Heart right ventricle (tissue), 16 donors: ENCODE data around the gene TRIM13. TPM values are rescaled to one million over a fixed set of nuclear protein-coding genes. Genes with fewer than 3 reads are reported as not detected.

ENCODE experiments used
- ATAC-seq, 8 donors: fragments of 200-7000 bp; cut with Tn5 transposase; one replicate each; pipeline ENCODE4 v1.9.1; 2020; ENCODE audit warnings: mild to moderate bottlenecking in 8 of 8, moderate library complexity in 8 of 8, moderate number of reproducible peaks in 1 of 8
- DNase-seq, 2 donors: peaks; one replicate each; pipeline ENCODE4 v3.0.0-alpha.2; 2020
- H3K27ac ChIP-seq, 10 donors: fragments of 200-600 bp; sonication (generic) in 2 of 10; one replicate each; pipeline versions ENCODE4 v1.5.0 to v1.8.0; 2020 to 2022; ENCODE audit warnings: mild to moderate bottlenecking in 3 of 10
- H3K27me3 ChIP-seq, 7 donors: fragments of 200-600 bp; one replicate each; pipeline ENCODE4 v1.8.0; 2021 to 2022; ENCODE audit warnings: mild to moderate bottlenecking in 2 of 7
- H3K36me3 ChIP-seq, 9 donors: fragments of 200-600 bp; sonication (generic) in 1 of 9; one replicate each; pipeline versions ENCODE4 v1.5.0 to v1.8.0; 2020 to 2022; ENCODE audit warnings: mild to moderate bottlenecking in 2 of 9
- H3K4me1 ChIP-seq, 9 donors: fragments of 200-600 bp; sonication (generic) in 1 of 9; one replicate each; pipeline versions ENCODE4 v1.5.0 to v1.8.0; 2020 to 2022; ENCODE audit warnings: mild to moderate bottlenecking in 4 of 9
- H3K4me3 ChIP-seq, 10 donors: fragments of 200-600 bp; sonication (generic) in 2 of 10; one replicate each; pipeline versions ENCODE4 v1.5.0 to v1.8.0; 2020 to 2022; ENCODE audit warnings: mild to moderate bottlenecking in 7 of 10, moderate library complexity in 2 of 10
- H3K9me3 ChIP-seq, 11 donors: fragments of 200-600 bp in 10 of 11; sonication (generic) in 2 of 11; one replicate each; pipeline versions ENCODE4 v1.5.0 to v1.8.0; 2013 to 2022; ENCODE audit warnings: mild to moderate bottlenecking in 2 of 11, control low read depth in 1 of 11, moderate library complexity in 1 of 11
- WGBS, 2 donors: extraction: QIAGEN DNeasy Blood & Tissue Kit; methylation state at CpG; one replicate each; pipeline ENCODE4 v1.1.7; 2013; ENCODE audit warnings: inconsistent platforms in 1 of 2; 5-methylcytosine and 5-hydroxymethylcytosine counted together
- intact Hi-C, 10 donors: fragments of 100-400 bp; cut with DNase I; formaldehyde crosslinking; loops; one replicate each; pipeline versions ENCODE4 v1.11.1 to v1.14.2; 2022
- polyA plus RNA-seq, 2 donors: library from polyadenylated mRNA; stranded (reverse); fragments of 200-250 nt; gene quantifications; one replicate each; pipeline ENCODE4 v1.2.3, GENCODE V29; 2013
- total RNA-seq, 10 donors: library from RNA; stranded (reverse); fragmentation: NEBNext Ultra II Directional in 3 of 10; extraction: Animal tissue kit (Norgen Biotek cat#: 25700) in 3 of 10; gene quantifications; one replicate each; pipeline versions ENCODE4 v1.2.1 to v1.2.4, GENCODE V29; 2021 to 2023
- TF ChIP-seq, protein P1 (sequence below), 9 donors: fragments of 200-600 bp; sonication (generic) in 2 of 9; IDR thresholded peaks; one replicate each; pipeline versions ENCODE4 v1.5.0 to v1.8.0; 2021 to 2022; ENCODE audit warnings: antibody characterized with exemption in 9 of 9, mild to moderate bottlenecking in 5 of 9, moderate library complexity in 1 of 9
- donor health status: Arrhythmogenic right ventricular cardiomyopathy.
- donor health status: ischemic (EF 13 %, LVEDD 7.1; RV severe dilation, severe dysfunction).
- donor health status: healthy with polysubstance abuse.
- donor health status: DM: no; HTN: yes; CAD: no.
- donor health status: DM: no; HTN: no; CAD: no.
- donor health status: ischemic (EF 25% LVEDD 6.9; RV normal size, moderate dysfunction).
- donor health status: ischemic (EF 25% LVEDD 5.7; RV mildly dilated, moderate dysfunction).
- donor health status: healthy.
- donor health status: DM: yes; HTN: yes; CAD: no.
- donor health status: Ischemic cardiomyopathy.
- donor health status: ischemic (EF 35%, LVEDD 5.7; RV mildly dilated, moderate dysfunction).
- donor health status: nonischemic (EF 11% LVEDD 7.7; RV severe dilation, severe dysfunction).
- donor health status: DM: yes; HTN: yes; CAD: no.
- donor health status: PGD.
- donor health status: ischemic (EF 29% LVEDD 5.4; RV normal size, mild dysfunction).
- donor health status: nonischemic (EF 23%, LVEDD 6.1; RV moderate dilation, normal function).

TRIM13 gene
- total and polyA plus RNA-seq, 12 donors = 9.7 to 26.9 (median 19.1) TPM

DNA sequence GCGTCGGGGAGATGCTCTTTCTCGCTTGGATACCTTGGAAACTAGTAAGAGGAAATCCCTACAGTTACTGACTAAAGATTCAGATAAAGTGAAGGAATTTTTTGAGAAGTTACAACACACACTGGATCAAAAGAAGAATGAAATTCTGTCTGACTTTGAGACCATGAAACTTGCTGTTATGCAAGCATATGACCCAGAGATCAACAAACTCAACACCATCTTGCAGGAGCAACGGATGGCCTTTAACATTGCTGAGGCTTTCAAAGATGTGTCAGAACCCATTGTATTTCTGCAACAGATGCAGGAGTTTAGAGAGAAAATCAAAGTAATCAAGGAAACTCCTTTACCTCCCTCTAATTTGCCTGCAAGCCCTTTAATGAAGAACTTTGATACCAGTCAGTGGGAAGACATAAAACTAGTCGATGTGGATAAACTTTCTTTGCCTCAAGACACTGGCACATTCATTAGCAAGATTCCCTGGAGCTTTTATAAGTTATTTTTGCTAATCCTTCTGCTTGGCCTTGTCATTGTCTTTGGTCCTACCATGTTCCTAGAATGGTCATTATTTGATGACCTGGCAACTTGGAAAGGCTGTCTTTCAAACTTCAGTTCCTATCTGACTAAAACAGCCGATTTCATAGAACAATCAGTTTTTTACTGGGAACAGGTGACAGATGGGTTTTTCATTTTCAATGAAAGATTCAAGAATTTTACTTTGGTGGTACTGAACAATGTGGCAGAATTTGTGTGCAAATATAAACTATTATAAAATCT is 15.7 kb downstream of the TRIM13 start:
- Histone ChIP-seq H3K4me1 (peaks cover 0 to 33% (median 30%) of the 10 kb centered on the region in 9 donors), H3K4me3 (no peak overlapping the region), H3K9me3 (peaks cover 0 to 5% (median 0%) of the 10 kb centered on the region in 11 donors), H3K27me3 (no peaks in the 10 kb centered on the region), H3K36me3 (peaks cover 0 to 85% (median 13%) of the 10 kb centered on the region in 9 donors), H3K27ac (no peak overlapping the region)
- WGBS, 2 donors = 91% methylated on average over 6 of the region's 6 CpGs
- TF ChIP-seq, protein P1, sequence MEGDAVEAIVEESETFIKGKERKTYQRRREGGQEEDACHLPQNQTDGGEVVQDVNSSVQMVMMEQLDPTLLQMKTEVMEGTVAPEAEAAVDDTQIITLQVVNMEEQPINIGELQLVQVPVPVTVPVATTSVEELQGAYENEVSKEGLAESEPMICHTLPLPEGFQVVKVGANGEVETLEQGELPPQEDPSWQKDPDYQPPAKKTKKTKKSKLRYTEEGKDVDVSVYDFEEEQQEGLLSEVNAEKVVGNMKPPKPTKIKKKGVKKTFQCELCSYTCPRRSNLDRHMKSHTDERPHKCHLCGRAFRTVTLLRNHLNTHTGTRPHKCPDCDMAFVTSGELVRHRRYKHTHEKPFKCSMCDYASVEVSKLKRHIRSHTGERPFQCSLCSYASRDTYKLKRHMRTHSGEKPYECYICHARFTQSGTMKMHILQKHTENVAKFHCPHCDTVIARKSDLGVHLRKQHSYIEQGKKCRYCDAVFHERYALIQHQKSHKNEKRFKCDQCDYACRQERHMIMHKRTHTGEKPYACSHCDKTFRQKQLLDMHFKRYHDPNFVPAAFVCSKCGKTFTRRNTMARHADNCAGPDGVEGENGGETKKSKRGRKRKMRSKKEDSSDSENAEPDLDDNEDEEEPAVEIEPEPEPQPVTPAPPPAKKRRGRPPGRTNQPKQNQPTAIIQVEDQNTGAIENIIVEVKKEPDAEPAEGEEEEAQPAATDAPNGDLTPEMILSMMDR (IDR thresholded peaks at IDR 0.05) = no peak
- intact Hi-C loops = loop anchor here in 1 of 10 donors (5.0 kb wide), 1 partner anchor 70 kb away; no protein-coding TSS in a partner anchor
- no peak for DNase-seq
- ATAC-seq = no peak

GRCh38 chr13:50014386-50014785 is 17.5 kb downstream of the TRIM13 start:
- Histone ChIP-seq H3K27ac (peak overlapping the region in 5 of 10 donors; percentile 43 to 83 (median 51)), H3K4me1 (peaks cover 0 to 46% (median 34%) of the 10 kb centered on the region in 9 donors), H3K36me3 (peaks cover 0 to 78% (median 13%) of the 10 kb centered on the region in 9 donors), H3K9me3 (peaks cover 0 to 3% (median 0%) of the 10 kb centered on the region in 11 donors), H3K4me3 (no peak overlapping the region), H3K27me3 (no peaks in the 10 kb centered on the region)
- DNase-seq (no peak), ATAC-seq (no peak)
- 57 to 80% methylated on average over 1 of the region's 1 CpG for WGBS, 2 donors
- TF ChIP-seq, protein P1 (IDR thresholded peaks at IDR 0.05) = no peak
- intact Hi-C loops = loop anchor here in 1 of 10 donors (5.0 kb wide), 1 partner anchor 68 kb away; no protein-coding TSS in a partner anchor

DNA sequence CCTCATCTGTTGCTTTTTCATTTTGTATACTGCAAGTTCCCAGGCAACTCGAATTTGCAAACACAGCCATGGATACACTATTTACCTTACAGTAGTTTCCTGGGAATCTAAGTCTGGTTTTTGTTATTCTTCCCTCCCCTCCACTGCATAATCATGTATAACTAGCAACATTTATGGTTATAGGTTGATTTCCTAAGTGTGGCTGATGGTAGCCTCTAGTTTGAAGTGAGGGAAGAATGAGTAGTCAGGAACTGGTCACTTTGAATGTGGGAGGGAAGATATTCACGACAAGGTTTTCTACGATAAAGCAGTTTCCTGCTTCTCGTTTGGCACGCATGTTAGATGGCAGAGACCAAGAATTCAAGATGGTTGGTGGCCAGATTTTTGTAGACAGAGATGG is 18.4 kb downstream of the TRIM13 start, which contains the start of gene KCNRG:
Gene KCNRG, plus strand, starts transcription at position 187 of the 400 bp plus-strand sequence. Its CDS starts 50 bp downstream, at position 237.
- ATAC-seq (peak in 4 of 8 donors; percentile 14 to 34 (median 21)), DNase-seq (no peak)
- Histone ChIP-seq H3K36me3 (peaks cover 0 to 78% (median 15%) of the 10 kb centered on the region in 9 donors), H3K27ac (peak within 1 kb of the TSS; percentile 9 to 83 (median 62)), H3K27me3 (no peaks in the 10 kb centered on the region), H3K4me1 (peaks cover 0 to 46% (median 34%) of the 10 kb centered on the region in 9 donors), H3K4me3 (no peak within 1 kb of the TSS), H3K9me3 (no peaks in the 10 kb centered on the region)
- 18 to 34% methylated on average over 5 of the region's 5 CpGs for WGBS, 2 donors
- intact Hi-C loops = no loop called here
- TF ChIP-seq, protein P1 (IDR thresholded peaks at IDR 0.05) = no peak

- Histone ChIP-seq H3K27me3 (no peaks in the 10 kb centered on the region), H3K4me3 (no peak overlapping the region), H3K27ac (peak overlapping the region in 8 of 10 donors; percentile 9 to 83 (median 66)), H3K4me1 (peaks cover 0 to 46% (median 34%) of the 10 kb centered on the region in 9 donors), H3K9me3 (no peaks in the 10 kb centered on the region), H3K36me3 (peaks cover 0 to 78% (median 20%) of the 10 kb centered on the region in 9 donors)
- ATAC-seq = peak in 2 of 8 donors; percentile 25 to 34
- intact Hi-C loops = no loop called here
- DNase-seq = no peak
- WGBS, 2 donors = 52 to 62% methylated on average over 4 of the region's 4 CpGs
- TF ChIP-seq, protein P1 (IDR thresholded peaks at IDR 0.05) = no peak
Measured at GRCh38 chr13:50015750-50016149, 18.9 kb downstream of the TRIM13 start.
